Neural cell (in vitro differentiated cells): ENCODE data around the gene SMIM7.

Experiments
- CTCF ChIP-seq: fragments of 450-650 bp; IDR thresholded peaks from 2 replicates; pipeline ENCODE4 v1.5.1; 2014; ENCODE audit warnings: antibody characterized with exemption, mild to moderate bottlenecking, moderate library complexity; ENCODE audit not compliant: poor library complexity, severe bottlenecking
- EZH2 ChIP-seq: fragments of 200-600, 300-800 bp; shearing (Covaris generic), sonication (generic); IDR thresholded peaks from 2 replicates; pipeline ENCODE4 v1.6.1; 2014; ENCODE audit warnings: antibody characterized with exemption, low read length, borderline replicate concordance, mild to moderate bottlenecking; ENCODE audit not compliant: insufficient read depth, poor library complexity, severe bottlenecking
- RAD21 ChIP-seq: fragments of 450-650 bp; conservative IDR thresholded peaks from 2 replicates; pipeline ENCODE4 v1.6.1; 2014; ENCODE audit warnings: antibody characterized with exemption, mild to moderate bottlenecking, moderate library complexity
- SMC3 ChIP-seq: fragments of 450-650 bp; conservative IDR thresholded peaks from 2 replicates; pipeline ENCODE4 v1.6.1; 2014; ENCODE audit warnings: antibody characterized with exemption, mild to moderate bottlenecking, moderate library complexity; ENCODE audit not compliant: poor library complexity

- TF ChIP-seq CTCF: no peak
- no peak for TF ChIP-seq SMC3
- TF ChIP-seq EZH2: no peak
- TF ChIP-seq RAD21: no peak
Measured at GRCh38 chr19:16670291-16670690, 10.3 kb upstream of the SMIM7 start.
